Right atrium auricular region (tissue), 2 donors: Measurements from ENCODE around the gene PLSCR3. TPM values are rescaled to one million over a fixed set of nuclear protein-coding genes. Genes with fewer than 3 reads are reported as not detected.
A peak's percentile ranks its signal among the peaks of the same experiment; 100 is the strongest.

Experiments used
- DNase-seq: peaks from one replicate; pipeline ENCODE4 v3.0.0-alpha.2; 2019; ENCODE audit warnings: low spot score
- H3K27ac ChIP-seq, 2 donors: fragments of 200-600 bp; sonication (generic); 1 replicate in 1 of 2; 2 replicates in 1 of 2; pipeline ENCODE4 v1.5.1; 2016 to 2019
- H3K27me3 ChIP-seq, 2 donors: fragments of 200-600 bp; sonication (generic); one replicate each; pipeline versions ENCODE4 v1.5.1 to v1.6.0; 2017 to 2019
- H3K36me3 ChIP-seq: fragments of 200-600 bp; sonication (generic); one replicate; pipeline ENCODE4 v1.5.1; 2016
- H3K4me1 ChIP-seq, 2 donors: fragments of 200-600 bp; sonication (generic); one replicate each; pipeline versions ENCODE4 v1.5.1 to v1.6.0; 2017 to 2019
- H3K4me3 ChIP-seq, 2 donors: fragments of 200-600 bp; sonication (generic); 1 replicate in 1 of 2; 2 replicates in 1 of 2; pipeline ENCODE4 v1.5.1; 2017 to 2019; ENCODE audit warnings: mild to moderate bottlenecking in 1 of 2, moderate library complexity in 1 of 2
- H3K9me3 ChIP-seq, 2 donors: fragments of 200-600 bp; sonication (generic); one replicate each; pipeline ENCODE4 v1.5.1; 2019
- total RNA-seq, 2 donors: library from RNA; depleted of rRNA; stranded (reverse); fragments of >200 nt; gene quantifications; one replicate each; pipeline ENCODE4 v1.1.0, GENCODE V29; 2016
- TF ChIP-seq, protein P1 (sequence below), 2 donors: fragments of 200-600 bp; sonication (generic); IDR thresholded peaks; one replicate each; pipeline ENCODE4 v1.5.1; 2019; ENCODE audit warnings: antibody characterized with exemption in 2 of 2

The PLSCR3 gene
- total RNA-seq, 2 donors from 2014 or later: 17.2 to 21.6 TPM

- no peaks in the 10 kb centered on the region for H3K27me3 ChIP-seq
- no peak overlapping the region for H3K27ac ChIP-seq
- H3K4me1 ChIP-seq: peaks cover 0 to 26% of the 10 kb centered on the region in 2 donors
- no peak for DNase-seq
- H3K4me3 ChIP-seq: no peak overlapping the region
- no peaks in the 10 kb centered on the region for H3K36me3 ChIP-seq
- H3K9me3 ChIP-seq: no peaks in the 10 kb centered on the region
- TF ChIP-seq, protein P1, sequence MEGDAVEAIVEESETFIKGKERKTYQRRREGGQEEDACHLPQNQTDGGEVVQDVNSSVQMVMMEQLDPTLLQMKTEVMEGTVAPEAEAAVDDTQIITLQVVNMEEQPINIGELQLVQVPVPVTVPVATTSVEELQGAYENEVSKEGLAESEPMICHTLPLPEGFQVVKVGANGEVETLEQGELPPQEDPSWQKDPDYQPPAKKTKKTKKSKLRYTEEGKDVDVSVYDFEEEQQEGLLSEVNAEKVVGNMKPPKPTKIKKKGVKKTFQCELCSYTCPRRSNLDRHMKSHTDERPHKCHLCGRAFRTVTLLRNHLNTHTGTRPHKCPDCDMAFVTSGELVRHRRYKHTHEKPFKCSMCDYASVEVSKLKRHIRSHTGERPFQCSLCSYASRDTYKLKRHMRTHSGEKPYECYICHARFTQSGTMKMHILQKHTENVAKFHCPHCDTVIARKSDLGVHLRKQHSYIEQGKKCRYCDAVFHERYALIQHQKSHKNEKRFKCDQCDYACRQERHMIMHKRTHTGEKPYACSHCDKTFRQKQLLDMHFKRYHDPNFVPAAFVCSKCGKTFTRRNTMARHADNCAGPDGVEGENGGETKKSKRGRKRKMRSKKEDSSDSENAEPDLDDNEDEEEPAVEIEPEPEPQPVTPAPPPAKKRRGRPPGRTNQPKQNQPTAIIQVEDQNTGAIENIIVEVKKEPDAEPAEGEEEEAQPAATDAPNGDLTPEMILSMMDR (IDR thresholded peaks at IDR 0.05): no peak
These were observed 12.8 kb upstream of the PLSCR3 start for GRCh38 chr17:7407082-7407481.

GRCh38 chr17:7406235-7406825 lies 12.0 kb upstream of the PLSCR3 start:
- Histone ChIP-seq H3K36me3 (no peaks in the 10 kb centered on the region), H3K9me3 (no peaks in the 10 kb centered on the region), H3K4me3 (no peak overlapping the region), H3K4me1 (peaks cover 0 to 27% of the 10 kb centered on the region in 2 donors), H3K27me3 (no peaks in the 10 kb centered on the region), H3K27ac (peak overlapping the region; percentile 91 to 94)
- no peak for DNase-seq
- TF ChIP-seq, protein P1 (IDR thresholded peaks at IDR 0.05): no peak

DNA sequence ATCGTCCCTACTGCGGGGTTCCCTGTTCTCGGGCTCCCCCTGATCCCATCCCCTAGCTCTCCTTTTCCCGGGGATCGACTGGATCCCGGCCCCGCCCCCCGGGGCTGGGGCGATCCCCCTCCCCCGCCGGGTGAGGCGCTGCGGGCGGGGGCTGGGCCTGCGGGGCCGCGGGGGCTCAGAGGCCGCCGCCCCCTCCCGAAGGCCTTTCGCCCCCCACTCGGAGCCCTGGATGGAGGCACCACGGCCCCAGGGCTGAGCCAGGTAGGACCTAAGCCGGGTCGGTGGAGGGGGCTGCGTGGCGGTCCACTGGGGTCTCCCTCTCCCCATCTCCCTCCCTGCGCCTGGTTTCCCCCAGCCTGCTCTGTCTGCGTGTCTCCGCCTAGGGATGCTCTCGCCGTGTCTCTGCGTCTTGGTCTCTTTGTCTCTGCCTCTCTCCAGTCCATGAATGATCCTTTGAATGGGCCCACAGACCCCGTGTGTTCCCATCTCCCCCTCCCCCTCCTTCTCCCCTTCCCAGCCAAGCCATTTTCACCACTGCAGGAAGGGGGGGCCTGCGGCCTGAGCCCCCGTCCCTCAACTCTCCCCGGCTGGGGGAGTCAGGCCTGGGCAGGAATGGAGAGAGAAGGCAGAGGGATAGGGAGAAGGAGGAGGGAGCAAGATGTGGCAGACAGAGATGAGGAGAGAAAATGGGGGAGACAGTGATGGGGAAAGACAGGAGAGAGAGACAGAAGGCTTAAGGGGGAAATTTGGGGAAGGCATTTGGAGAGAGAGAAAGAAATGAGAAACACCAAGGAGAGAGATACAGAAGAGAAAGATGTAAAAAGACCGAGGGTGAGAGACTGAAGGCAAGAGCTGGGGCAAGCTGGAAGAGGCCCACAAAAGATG lies 11.3 kb upstream of the PLSCR3 start:
- peak overlapping the region; percentile 74 to 76 for H3K4me3 ChIP-seq
- H3K4me1 ChIP-seq: peaks cover 0 to 27% of the 10 kb centered on the region in 2 donors
- H3K27ac ChIP-seq: peak overlapping the region; percentile 91 to 94
- no peaks in the 10 kb centered on the region for H3K36me3 ChIP-seq
- TF ChIP-seq, protein P1 (IDR thresholded peaks at IDR 0.05): no peak
- no peak for DNase-seq
- H3K27me3 ChIP-seq: no peaks in the 10 kb centered on the region
- H3K9me3 ChIP-seq: no peaks in the 10 kb centered on the region

DNA sequence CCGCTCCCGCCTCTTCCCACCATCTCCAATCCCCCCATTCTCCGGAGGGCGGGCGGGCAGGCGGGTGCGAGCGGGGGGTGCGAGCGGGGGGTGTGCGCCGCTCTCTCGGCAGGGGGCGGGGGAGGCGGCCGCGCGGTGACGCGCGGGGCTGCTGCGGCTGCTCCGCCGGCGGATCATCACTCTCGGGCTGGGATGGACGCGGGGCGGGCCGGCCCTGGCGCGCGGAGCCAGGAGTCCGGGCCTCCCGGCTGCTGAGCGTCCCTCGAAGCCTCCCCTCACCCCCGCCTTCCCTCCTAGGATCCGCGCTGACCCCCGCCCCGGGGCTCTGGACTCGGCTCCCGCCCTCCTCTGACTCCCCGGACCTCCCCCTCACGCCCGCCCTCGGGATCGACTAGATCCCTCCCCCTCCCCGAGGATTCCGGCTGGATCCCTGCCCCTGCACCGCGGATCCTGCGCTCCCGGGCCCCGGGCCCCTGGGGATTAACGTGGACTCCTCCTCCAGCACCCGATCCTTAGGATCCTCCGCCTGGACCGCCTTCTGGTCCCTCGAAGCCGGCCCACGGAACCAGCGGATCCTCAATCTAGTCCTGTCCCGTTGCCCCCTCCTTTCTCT lies 10.5 kb upstream of the PLSCR3 start:
- TF ChIP-seq, protein P1 (IDR thresholded peaks at IDR 0.05): no peak
- Histone ChIP-seq H3K36me3 (no peaks in the 10 kb centered on the region), H3K9me3 (no peaks in the 10 kb centered on the region), H3K4me3 (peak overlapping the region; percentile 74 to 76), H3K27me3 (no peaks in the 10 kb centered on the region), H3K4me1 (peaks cover 0 to 27% of the 10 kb centered on the region in 2 donors), H3K27ac (peak overlapping the region; percentile 91 to 94)
- DNase-seq: peak; percentile 64

DNA sequence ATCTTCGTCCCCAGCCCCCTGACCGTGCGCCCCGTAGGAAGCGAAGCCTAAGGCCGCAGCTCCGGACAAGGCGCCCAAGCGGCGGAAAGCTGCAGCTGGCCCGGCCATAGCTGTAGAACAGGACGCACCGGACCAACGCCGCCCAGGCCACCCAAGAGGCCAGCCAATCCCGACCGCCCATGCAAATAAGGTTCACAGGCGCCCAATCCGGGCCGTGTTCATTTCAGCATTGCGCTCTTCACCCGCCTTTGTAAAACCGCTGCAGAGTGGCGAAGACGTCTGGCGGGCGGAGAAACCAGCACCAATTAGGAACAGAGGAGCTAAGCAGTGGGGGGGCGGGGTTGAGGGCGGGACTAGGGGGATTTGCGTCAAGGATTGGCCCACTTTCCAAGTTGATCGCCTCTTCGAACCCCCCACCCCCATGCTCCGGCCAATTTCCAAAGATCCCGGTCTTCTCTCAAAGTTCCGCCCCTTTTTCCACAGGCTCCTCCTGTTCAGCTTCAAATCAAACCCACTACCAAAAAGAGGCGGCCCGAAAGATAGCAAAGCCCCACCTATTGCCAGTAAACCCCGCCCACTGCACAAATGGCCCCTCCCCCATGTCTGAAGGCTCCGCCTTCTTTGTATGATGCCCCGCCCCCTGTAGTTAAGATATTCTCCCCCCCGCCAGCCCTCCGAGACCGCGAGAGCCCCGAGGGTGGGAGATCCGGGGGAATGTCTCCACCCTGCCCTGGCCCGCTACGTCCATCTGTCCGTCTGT lies 9.8 kb upstream of the PLSCR3 start, which contains the start of gene TMEM256:
TSS of gene TMEM256 (minus strand) at position 121 of the 760 bp plus-strand sequence. CDS start at position 108, 13 bp downstream.
- H3K36me3 ChIP-seq: no peaks in the 10 kb centered on the region
- no peaks in the 10 kb centered on the region for H3K9me3 ChIP-seq
- peak within 1 kb of the TSS; percentile 91 to 94 for H3K27ac ChIP-seq
- no peaks in the 10 kb centered on the region for H3K27me3 ChIP-seq
- peak; percentile 100 for DNase-seq
- TF ChIP-seq, protein P1 (IDR thresholded peaks at IDR 0.05): no peak
- H3K4me1 ChIP-seq: peaks cover 0 to 27% of the 10 kb centered on the region in 2 donors
- peak within 1 kb of the TSS; percentile 74 to 76 for H3K4me3 ChIP-seq
